Sigmoid colon (tissue), 4 donors: Measurements from ENCODE around the gene EMP3.

Experiments used
- CTCF ChIP-seq, 4 experiments: fragments of 450-650 bp in 3 of 4; fragments of 200-600 bp in 1 of 4; IDR thresholded peaks; one replicate each; pipeline ENCODE4 v1.5.1; 2016 to 2019; ENCODE audit warnings: antibody characterized with exemption in 4 of 4, mild to moderate bottlenecking in 3 of 4, moderate library complexity in 2 of 4
- EP300 ChIP-seq, 4 donors: sonication (generic); formaldehyde crosslinking; IDR thresholded peaks; one replicate each; pipeline ENCODE4 v1.6.1; 2017; ENCODE audit warnings: antibody characterized with exemption in 4 of 4
- POLR2A ChIP-seq, 2 donors: fragments of 450-650 bp; IDR thresholded peaks; one replicate each; pipeline ENCODE4 v1.6.1; 2016; ENCODE audit warnings: antibody characterized with exemption in 2 of 2, mild to moderate bottlenecking in 2 of 2, moderate library complexity in 2 of 2
- POLR2AphosphoS5 ChIP-seq, 4 donors: sonication (generic); formaldehyde crosslinking; IDR thresholded peaks; one replicate each; pipeline ENCODE4 v1.6.1; 2017; ENCODE audit warnings: antibody characterized with exemption in 4 of 4

- TF ChIP-seq POLR2AphosphoS5 (IDR thresholded peaks at IDR 0.05) (no peak), CTCF (IDR thresholded peaks at IDR 0.05) (no peak), EP300 (IDR thresholded peaks at IDR 0.05) (no peak), POLR2A (IDR thresholded peaks at IDR 0.05) (no peak)
Observed at GRCh38 chr19:48283908-48284307, 41.4 kb upstream of the EMP3 start.
